K562 (cell line): ENCODE results near the gene GUK1. TPM values are rescaled to one million over a fixed set of nuclear protein-coding genes. Genes with fewer than 3 reads are reported as not detected.
A peak's percentile ranks its signal among the peaks of the same experiment; 100 is the strongest.

Source experiments
- ATAC-seq: fragments of 200-7000 bp; cut with Tn5 transposase; 3 replicates; pipeline ENCODE4 v1.9.1; 2020; ENCODE audit warnings: moderate library complexity
- BruUV-seq: library from RNA; stranded (reverse); fragments of 400-500 nt; replicated peaks from 2 replicates; lab custom pipeline; 2021; lab: Mats Ljungman, UMichigan
- CTCF ChIA-PET: fragments of 300-600 bp; formaldehyde crosslinking; extraction: SDS; loops from one replicate; lab custom pipeline; 2021; ENCODE audit warnings: low intra/inter-chr PET ratio; lab: Yijun Ruan, JAX
- POLR2A ChIA-PET: fragments of 300-600, 350-650 bp; sonication (Branson Sonifier 250); formaldehyde crosslinking; extraction: SDS; loops from one replicate; lab custom pipeline; 2021; ENCODE audit warnings: antibody characterized with exemption, inconsistent platforms; lab: Yijun Ruan, JAX
- DNase-seq, 4 experiments: peaks; one replicate each; pipeline versions ENCODE4 v3.0.0 to v3.0.0-alpha.2; 2011 to 2018; ENCODE audit warnings: low spot score in 3 of 4, mixed read lengths in 3 of 4; ENCODE audit errors: extremely low read depth in 1 of 4
- FAIRE-seq: peaks from 2 replicates; lab custom pipeline; 2011; peaks lifted over from hg19 to GRCh38; lab: Jason Lieb, UNC
- H2AFZ ChIP-seq: 2 replicates; pipeline ENCODE4 v1.6.0; 2011; ENCODE audit warnings: low read depth, low read length, control low read depth, inconsistent platforms
- H3K27ac ChIP-seq: fragments of 200-600 bp; 3 replicates; pipeline ENCODE4 v1.8.0; 2011; ENCODE audit warnings: low read depth, mild to moderate bottlenecking, control low read depth, inconsistent platforms, low read length, moderate library complexity, mixed read lengths; ENCODE audit errors: extremely low read depth
- H3K27me3 ChIP-seq, 2 experiments: fragments of 300-600 bp in 1 of 2; 2 replicates in 1 of 2; 3 replicates in 1 of 2; pipeline versions ENCODE4 v1.6.0 to v1.8.0; 2011; ENCODE audit warnings: inconsistent platforms in 2 of 2, low read length in 2 of 2, mild to moderate bottlenecking in 1 of 2, mixed read lengths in 1 of 2, moderate library complexity in 1 of 2; ENCODE audit not compliant: control insufficient read depth in 2 of 2, insufficient read depth in 2 of 2
- H3K36me3 ChIP-seq: fragments of 300-600 bp; 3 replicates; pipeline ENCODE4 v1.8.0; 2011; ENCODE audit warnings: mild to moderate bottlenecking, low read length, inconsistent platforms; ENCODE audit not compliant: control insufficient read depth, insufficient read depth
- H3K4me1 ChIP-seq, 2 experiments: fragments of 200-600 bp in 1 of 2; replicated peaks in 1 of 2; 2 replicates in 1 of 2; 3 replicates in 1 of 2; pipeline versions ENCODE4 v1.5.1 to v1.8.0; 2011; ENCODE audit warnings: inconsistent platforms in 2 of 2, low read length in 2 of 2, mild to moderate bottlenecking in 1 of 2, mixed read lengths in 1 of 2, moderate library complexity in 1 of 2; ENCODE audit not compliant: control insufficient read depth in 2 of 2, insufficient read depth in 2 of 2
- H3K4me2 ChIP-seq: 2 replicates; pipeline ENCODE4 v1.6.1; 2011; ENCODE audit warnings: low read length, control low read depth, inconsistent platforms, mixed read lengths; ENCODE audit not compliant: insufficient read depth
- H3K4me3 ChIP-seq: fragments of 200-600 bp; sonication (generic), shearing (Covaris generic); 2 replicates; pipeline ENCODE4 v1.5.1; 2016; ENCODE audit warnings: control low read depth, inconsistent platforms
- H3K79me2 ChIP-seq: fragments of 200-600 bp; 3 replicates; pipeline ENCODE4 v1.8.0; 2011; ENCODE audit warnings: low read length, inconsistent platforms; ENCODE audit not compliant: control insufficient read depth, insufficient read depth
- H3K9ac ChIP-seq, 2 experiments: 2 replicates each; pipeline versions ENCODE4 v1.6.0 to v1.6.1; 2011; ENCODE audit warnings: low read depth in 2 of 2, low read length in 2 of 2, control low read depth in 1 of 2, inconsistent platforms in 1 of 2, mild to moderate bottlenecking in 1 of 2, mixed read lengths in 1 of 2; ENCODE audit not compliant: insufficient read depth in 1 of 2
- H3K9me1 ChIP-seq: one replicate; pipeline ENCODE4 v1.6.0; 2011; ENCODE audit warnings: inconsistent platforms, mild to moderate bottlenecking, low read length, moderate library complexity; ENCODE audit not compliant: control insufficient read depth, insufficient read depth
- H3K9me3 ChIP-seq: replicated peaks from 2 replicates; pipeline ENCODE4 v1.5.1; 2011; ENCODE audit warnings: low read depth, low read length, inconsistent platforms; ENCODE audit not compliant: control insufficient read depth, insufficient read depth
- H4K20me1 ChIP-seq: replicated peaks from 2 replicates; pipeline ENCODE4 v1.6.1; 2011; ENCODE audit warnings: low read length, inconsistent platforms, mixed read lengths; ENCODE audit not compliant: control insufficient read depth, insufficient read depth
- CCNT2 ChIP-seq: IDR thresholded peaks from 2 replicates; pipeline ENCODE4 v1.6.1; 2011; ENCODE audit warnings: borderline replicate concordance, low read depth, mild to moderate bottlenecking, moderate library complexity, mixed read lengths, low read length; ENCODE audit not compliant: insufficient read length; ENCODE audit errors: extremely low read depth
- WGBS: fragments of 100-300 bp; shearing (Covaris generic); methylation state at CpG from one replicate; pipeline ENCODE4 v1.1.6; 2016; ENCODE audit warnings: low coverage, mixed read lengths; ENCODE audit not compliant: insufficient coverage; ENCODE audit errors: missing lambda C conversion rate; 5-methylcytosine and 5-hydroxymethylcytosine counted together
- in situ Hi-C: fragments of 300-500 bp; cut with MboI; formaldehyde crosslinking; loops from 4 replicates; pipeline ENCODE4 v1.15.0; 2018; ENCODE audit warnings: inconsistent platforms, mixed read lengths
- intact Hi-C: fragments of 100-400 bp; cut with micrococcal nuclease; formaldehyde crosslinking; loops from 2 replicates; pipeline ENCODE4 v1.14.2; 2022
- polyA plus RNA-seq, 8 experiments: library from polyadenylated mRNA; depleted of rRNA in 4 of 8; stranded (reverse) in 5 of 8; unstranded in 3 of 8; fragments of >200 nt; fragmentation: Nextera tagmentation in 2 of 8; fragmentation: Illumina TruSeq in 1 of 8; extraction: Ambion mirVana in 2 of 8; extraction: Trizol in 1 of 8; gene quantifications; 2 replicates each; pipeline versions ENCODE4 v1.2.1 to v1.2.3, GENCODE V29; 2011 to 2014; ENCODE audit warnings: inconsistent platforms in 1 of 8, missing spikeins in 1 of 8
- total RNA-seq, 7 experiments: library from RNA; depleted of rRNA in 6 of 7; stranded (reverse); fragments of >200 nt in 6 of 7; fragmentation: Illumina TruSeq in 2 of 7; extraction: Trizol in 2 of 7; gene quantifications; 2 replicates each; pipeline versions ENCODE4 v1.2.1 to v1.2.3, GENCODE V29; 2011 to 2021; ENCODE audit warnings: low replicate concordance in 1 of 7
- TF ChIP-seq, protein P1 (sequence below): fragments of 200-400 bp; formaldehyde crosslinking; IDR thresholded peaks from 2 replicates; pipeline ENCODE4 v1.6.1; 2017; ENCODE audit warnings: mild to moderate bottlenecking, low read depth, low read length, moderate library complexity

Gene GUK1
- total and polyA plus RNA-seq, 9 of the 15 experiments (the other 6 are each of a cell fraction or from before 2014, with no cell fraction given) = 7.0 to 331 (median 132) TPM

DNA sequence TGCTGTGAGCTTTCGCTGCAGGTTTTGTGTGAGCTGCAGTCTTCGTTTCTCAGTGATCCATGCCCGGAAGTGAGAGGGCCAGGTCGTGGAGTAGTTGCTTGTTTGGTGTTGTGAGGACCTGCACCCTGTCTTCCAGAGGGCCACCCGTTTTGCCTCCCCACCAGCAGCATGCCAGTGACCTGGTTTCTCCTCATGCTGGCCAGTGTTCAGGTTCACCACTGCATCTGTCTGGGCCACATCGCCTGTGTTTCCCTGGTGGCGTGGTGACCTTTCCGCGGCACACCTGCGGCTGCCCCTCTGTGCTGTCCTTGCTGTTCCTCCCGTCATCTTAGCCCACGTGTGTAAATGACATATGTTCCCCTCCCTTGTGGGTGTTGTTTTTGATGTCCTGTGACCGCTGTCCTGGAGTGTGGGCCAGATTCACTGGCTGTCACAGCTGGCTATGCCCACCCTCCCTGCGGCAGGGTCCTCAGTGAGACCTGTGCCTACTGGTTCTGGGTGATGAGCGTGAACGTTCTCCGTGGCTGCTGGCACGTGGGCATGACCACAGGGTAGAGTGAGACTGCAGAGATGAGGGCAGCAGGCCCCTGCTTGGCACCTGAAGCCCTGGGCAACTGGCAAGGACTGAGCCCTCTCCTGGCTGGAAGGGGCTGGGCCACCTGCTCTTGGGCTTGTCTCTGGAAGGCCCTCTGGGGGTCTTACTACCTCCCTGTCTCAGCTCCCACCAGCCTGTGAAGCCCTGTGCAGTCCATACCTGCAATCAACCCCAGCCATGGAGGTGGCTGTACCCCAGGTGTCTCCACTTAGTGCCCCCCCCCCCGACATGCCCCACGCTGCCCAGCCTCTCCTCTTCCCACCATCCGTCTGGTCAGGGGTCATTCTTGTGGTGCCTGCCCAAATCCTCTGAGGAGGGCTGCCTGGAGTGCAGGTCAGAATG is 32.8 kb downstream of the GUK1 start:
- in situ Hi-C loops (no loop called here), intact Hi-C loops (no loop called here)
- H3K79me2 ChIP-seq = peaks cover 4% of the 10 kb centered on the region; the same call in 1 of the 3 replicates
- H3K9me3 ChIP-seq = no peaks in the 10 kb centered on the region
- TF ChIP-seq, protein P1, sequence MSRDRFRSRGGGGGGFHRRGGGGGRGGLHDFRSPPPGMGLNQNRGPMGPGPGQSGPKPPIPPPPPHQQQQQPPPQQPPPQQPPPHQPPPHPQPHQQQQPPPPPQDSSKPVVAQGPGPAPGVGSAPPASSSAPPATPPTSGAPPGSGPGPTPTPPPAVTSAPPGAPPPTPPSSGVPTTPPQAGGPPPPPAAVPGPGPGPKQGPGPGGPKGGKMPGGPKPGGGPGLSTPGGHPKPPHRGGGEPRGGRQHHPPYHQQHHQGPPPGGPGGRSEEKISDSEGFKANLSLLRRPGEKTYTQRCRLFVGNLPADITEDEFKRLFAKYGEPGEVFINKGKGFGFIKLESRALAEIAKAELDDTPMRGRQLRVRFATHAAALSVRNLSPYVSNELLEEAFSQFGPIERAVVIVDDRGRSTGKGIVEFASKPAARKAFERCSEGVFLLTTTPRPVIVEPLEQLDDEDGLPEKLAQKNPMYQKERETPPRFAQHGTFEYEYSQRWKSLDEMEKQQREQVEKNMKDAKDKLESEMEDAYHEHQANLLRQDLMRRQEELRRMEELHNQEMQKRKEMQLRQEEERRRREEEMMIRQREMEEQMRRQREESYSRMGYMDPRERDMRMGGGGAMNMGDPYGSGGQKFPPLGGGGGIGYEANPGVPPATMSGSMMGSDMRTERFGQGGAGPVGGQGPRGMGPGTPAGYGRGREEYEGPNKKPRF = no peak
- no peak for TF ChIP-seq CCNT2
- H4K20me1 ChIP-seq = peaks cover 6% of the 10 kb centered on the region
- H2AFZ ChIP-seq = no peak overlapping the region
- no peak overlapping the region for H3K27ac ChIP-seq
- no peak overlapping the region for H3K4me3 ChIP-seq
- no peak overlapping the region for H3K4me2 ChIP-seq
- POLR2A ChIA-PET = interaction anchor here (0.5 to 2.2 kb wide), 6 partner anchors 8 to 295 kb away, joined by 3 to 19 read pairs (median 5); partner anchors contain the start of gene IBA57
- peaks cover 10% of the 10 kb centered on the region; the same call in 2 of the 3 replicates for H3K36me3 ChIP-seq
- WGBS = 56% methylated on average over 19 of the region's 21 CpGs
- no peak for ATAC-seq
- no peak for DNase-seq
- no TSS peak for BruUV-seq
- H3K9me1 ChIP-seq = no peaks in the 10 kb centered on the region
- FAIRE-seq = no peak
- H3K27me3 ChIP-seq = no peaks in the 10 kb centered on the region
- CTCF ChIA-PET = no interaction called here
- H3K9ac ChIP-seq = peak overlapping the region in 1 of 2 experiments; percentile 39; a peak in 2 of 4 replicates
- H3K4me1 ChIP-seq = peaks cover 5 to 55% of the 10 kb centered on the region in 2 experiments; a peak in 3 of 5 replicates
